Cardiac septum (tissue), 1 donor: ENCODE results near the gene GABBR2. TPM values are rescaled to one million over a fixed set of nuclear protein-coding genes. Genes with fewer than 3 reads are reported as not detected.
"Not testable (repeated sequence)": the region's sequence is repeated elsewhere in the genome, so short reads cannot be mapped to it uniquely, and the experiment has no call there.

Experiments used
- DNase-seq: peaks from one replicate; pipeline ENCODE4 v3.0.0-alpha.2; 2020; ENCODE audit warnings: low spot score
- intact Hi-C: fragments of 100-400 bp; cut with DNase I; formaldehyde crosslinking; loops from one replicate; pipeline ENCODE4 v1.14.0; 2022
- total RNA-seq: library from RNA; stranded (reverse); fragmentation: NEBNext Ultra II Directional; extraction: Animal tissue kit (Norgen Biotek cat#: 25700); gene quantifications from one replicate; pipeline ENCODE4 v1.2.1, GENCODE V29; 2021
- donor health status: DM: no; HTN: no; CAD: no.

The GABBR2 gene
- total RNA-seq, 1 donor from 2014 or later: 1.1 TPM

DNA sequence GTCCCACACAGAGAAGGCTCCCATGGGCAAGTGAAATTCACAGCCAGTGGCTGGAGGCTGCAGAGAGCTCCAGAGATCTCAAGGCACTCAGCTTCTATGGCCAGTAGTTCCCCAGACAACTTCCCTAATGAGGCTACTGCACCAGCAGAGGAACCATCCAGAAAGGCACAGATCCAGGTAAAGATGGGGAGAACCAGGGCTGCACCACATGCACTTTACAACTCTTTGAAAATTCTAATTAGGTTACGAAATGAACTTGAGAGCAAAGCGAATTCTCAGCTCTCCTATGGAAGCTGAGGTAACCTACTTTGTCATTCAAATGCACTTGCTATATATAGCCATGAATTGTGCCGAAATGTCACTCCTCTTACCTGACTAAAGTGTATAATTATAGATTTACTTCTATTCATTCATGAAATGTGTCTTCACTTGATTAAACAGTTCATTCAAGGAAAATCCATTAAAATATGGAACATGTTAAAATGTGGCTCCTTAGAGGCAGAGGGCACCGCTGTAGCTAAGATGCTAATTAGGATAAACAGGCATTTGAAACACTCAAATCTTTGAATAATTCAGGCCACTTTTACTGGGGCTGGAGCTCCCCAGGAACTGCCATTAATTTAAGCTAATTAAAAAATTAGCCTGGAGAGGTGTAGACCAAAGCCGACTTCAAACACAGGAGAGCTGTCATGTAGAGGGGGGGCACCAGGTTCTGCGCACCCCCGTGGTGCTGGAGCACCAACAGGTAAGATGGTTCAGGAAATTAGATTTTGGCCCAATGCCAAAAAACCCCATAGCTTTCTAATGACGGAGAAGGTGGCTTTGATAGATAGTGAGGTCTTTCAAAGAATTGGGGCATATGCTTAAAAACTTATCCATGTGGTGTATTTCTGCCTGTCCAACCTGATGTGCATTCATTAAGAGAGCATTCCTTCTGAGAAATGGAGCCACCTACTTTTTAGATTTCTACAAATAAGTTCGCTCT, 204.1 kb downstream of the GABBR2 start:
- DNase-seq: no peak
- intact Hi-C loops: no loop called here

DNA sequence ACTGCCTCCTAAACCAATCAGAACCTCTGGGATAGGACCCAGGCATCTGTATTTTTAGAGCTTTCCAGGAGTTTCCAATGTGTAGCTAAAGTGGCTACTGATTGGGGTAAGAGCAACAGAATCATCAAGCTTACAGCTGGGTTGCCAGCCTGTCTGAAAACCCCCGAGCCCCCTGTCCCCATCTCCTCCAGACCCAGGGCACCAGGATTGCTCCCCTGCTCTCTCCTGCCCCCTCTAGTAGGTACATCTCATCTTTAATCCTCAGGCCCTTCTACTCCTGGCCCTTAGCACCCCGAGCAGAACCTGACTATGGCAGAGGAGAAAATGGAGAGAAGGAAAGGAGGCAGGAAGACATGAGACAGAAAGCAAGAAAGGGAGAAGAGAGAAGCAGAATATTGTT, 204.9 kb downstream of the GABBR2 start:
- intact Hi-C loops: no loop called here

GRCh38 chr9:98502976-98503325, 205.8 kb downstream of the GABBR2 start:
- intact Hi-C loops: no loop called here
- peak; percentile 75 for DNase-seq

More for the DNA sequence above, 204.9 kb downstream of the GABBR2 start:
- DNase-seq: peak; percentile 26

DNA sequence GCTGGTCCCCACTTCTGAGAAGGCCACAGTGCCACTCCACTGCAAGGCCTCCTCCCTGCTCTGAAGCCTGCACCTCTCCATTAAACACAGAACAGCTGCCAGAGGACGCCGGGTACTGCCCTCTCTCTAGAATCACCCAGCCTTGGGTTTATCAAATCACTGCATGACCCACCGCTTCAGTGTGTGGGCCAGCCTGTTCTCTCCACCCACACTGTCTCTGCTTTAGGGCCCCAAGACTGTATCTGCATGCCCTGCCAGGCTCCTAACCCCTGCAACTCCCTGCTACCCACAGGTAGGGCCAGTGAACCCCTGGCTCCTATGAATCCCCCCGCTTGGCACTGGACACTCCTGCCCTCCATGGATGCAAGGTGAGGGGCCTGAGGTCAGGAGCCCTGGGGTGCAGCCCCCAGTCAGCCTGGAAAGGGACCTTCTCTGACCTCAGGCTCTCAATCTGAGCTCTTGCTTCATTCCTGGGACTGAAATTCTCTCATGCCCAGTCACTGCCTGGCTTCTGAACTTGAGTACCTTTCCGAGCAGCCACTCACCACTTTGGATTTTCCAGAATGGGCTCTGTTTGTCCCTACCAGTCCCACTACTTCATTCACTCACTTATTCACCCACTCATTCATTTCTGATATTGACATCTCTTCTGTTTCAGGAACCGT, 206.3 kb downstream of the GABBR2 start:
- DNase-seq: peak; percentile 44
- intact Hi-C loops: no loop called here

DNA sequence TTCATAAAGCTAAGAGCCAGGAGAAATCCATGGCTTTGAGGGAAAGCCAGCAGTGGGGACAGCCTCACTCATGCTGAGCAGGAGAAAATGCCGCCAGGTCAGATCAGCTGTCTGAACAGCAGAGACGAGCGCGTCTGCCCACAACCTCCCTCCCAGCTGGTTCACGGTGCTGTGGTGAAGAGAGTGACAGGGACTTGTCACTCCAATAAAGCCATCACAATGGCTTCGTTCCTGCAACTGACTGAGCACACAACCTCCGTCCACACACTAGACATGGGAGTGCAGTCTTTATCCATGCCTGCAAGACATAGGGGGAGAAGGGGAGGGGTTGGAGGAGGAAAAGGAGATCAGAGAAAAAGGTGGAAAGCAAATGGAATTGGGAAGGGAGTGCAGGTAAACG, 206.9 kb downstream of the GABBR2 start:
- intact Hi-C loops: no loop called here
- peak; percentile 44 for DNase-seq

GRCh38 chr9:98501259-98501658, 207.5 kb downstream of the GABBR2 start:
- DNase-seq: peak; percentile 39
- intact Hi-C loops: not testable (repeated sequence)

- intact Hi-C loops: no loop called here
- peak; percentile 68 for DNase-seq
Measured at GRCh38 chr9:98500337-98500919, 208.3 kb downstream of the GABBR2 start.

GRCh38 chr9:98495530-98495929, 213.2 kb downstream of the GABBR2 start:
- peak; percentile 14 for DNase-seq
- intact Hi-C loops: no loop called here

DNA sequence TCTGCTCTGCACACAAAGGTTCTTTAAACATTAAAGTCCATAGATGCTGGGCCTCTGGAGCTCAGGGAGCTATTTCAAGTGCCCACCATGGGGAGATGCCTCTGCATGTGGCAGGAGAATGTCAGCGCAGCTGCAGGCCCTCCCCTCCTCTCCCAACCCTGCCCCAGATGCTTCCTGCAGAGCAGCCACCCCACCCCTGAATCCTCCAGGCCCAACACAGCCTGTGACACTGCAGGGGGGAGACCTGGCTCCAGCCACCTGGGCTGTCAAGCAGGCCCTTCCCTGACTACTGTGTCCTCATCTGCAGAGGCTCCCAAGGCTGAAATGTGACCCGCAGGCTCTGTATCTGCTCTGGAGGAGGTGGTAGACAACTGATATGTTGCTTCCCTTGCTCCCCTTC, 213.9 kb downstream of the GABBR2 start:
- intact Hi-C loops: no loop called here
- peak; percentile 39 for DNase-seq

- intact Hi-C loops: no loop called here
- DNase-seq: peak; percentile 68
Measured at GRCh38 chr9:98491828-98492227, 216.9 kb downstream of the GABBR2 start.

DNA sequence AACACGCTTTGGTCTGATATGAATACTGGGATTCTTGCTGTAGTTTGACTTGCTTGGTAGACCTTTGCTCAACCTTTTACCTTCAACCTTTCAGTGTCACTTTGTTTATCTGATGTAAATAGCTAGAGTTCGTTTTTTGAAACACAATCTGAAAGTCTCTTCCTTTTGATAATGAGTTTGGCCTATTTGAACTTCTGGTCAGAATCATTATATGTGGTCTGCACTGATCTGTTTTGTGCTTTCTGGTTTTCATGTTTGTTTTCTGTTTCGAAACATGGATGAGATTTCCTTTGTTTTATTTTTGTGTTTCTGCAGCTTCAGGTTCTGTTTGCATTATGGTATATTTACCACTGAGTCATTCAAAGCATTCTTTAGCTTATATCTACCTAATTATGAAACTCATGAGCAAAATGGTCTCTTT, 217.5 kb downstream of the GABBR2 start:
- intact Hi-C loops: no loop called here

GRCh38 chr9:98488571-98489312, 220.0 kb downstream of the GABBR2 start:
- intact Hi-C loops: no loop called here
- DNase-seq: peak; percentile 22

More for the DNA sequence above, 217.5 kb downstream of the GABBR2 start:
- DNase-seq: no peak

DNA sequence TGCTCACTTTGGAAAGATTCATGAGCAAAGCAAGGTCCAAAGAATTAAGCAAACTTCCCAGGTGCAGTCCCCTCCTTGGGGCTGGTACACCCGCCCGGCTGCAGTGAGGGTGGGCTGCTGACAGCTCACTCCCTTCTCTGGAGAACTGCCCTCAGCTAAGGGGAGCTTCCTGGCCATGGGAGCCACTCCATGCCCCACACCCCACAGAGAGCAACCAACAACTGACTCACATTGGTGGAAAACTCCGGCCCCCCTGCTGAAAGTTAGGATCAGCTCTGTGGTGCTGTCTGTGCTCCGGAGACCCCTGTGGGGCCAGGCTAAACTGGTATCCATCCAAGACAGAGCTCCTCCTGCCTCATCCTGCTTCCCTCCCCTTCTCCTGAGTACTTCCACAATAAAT, 223.0 kb downstream of the GABBR2 start:
- intact Hi-C loops: no loop called here
- DNase-seq: peak; percentile 61

DNA sequence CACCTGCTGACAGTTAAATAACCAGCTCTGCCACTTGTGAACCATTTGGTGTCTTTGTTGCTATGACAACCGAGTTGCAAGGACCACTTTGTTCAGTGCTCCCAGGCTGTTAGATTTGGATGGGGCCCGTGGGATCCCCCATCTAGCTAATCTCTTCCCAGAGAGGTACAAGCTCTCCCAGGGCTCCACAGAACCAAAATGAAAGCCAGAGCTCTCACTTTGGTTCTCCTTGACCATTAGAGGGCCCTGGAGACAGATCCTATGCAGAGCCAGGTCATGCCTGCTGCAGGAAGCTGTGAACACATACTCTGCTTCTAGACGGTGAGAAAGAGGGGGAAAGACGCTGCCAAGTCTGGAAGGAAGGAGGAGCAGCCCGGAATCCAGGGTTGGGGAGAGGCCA, 224.6 kb downstream of the GABBR2 start:
- intact Hi-C loops: no loop called here
- DNase-seq: peak; percentile 50

DNA sequence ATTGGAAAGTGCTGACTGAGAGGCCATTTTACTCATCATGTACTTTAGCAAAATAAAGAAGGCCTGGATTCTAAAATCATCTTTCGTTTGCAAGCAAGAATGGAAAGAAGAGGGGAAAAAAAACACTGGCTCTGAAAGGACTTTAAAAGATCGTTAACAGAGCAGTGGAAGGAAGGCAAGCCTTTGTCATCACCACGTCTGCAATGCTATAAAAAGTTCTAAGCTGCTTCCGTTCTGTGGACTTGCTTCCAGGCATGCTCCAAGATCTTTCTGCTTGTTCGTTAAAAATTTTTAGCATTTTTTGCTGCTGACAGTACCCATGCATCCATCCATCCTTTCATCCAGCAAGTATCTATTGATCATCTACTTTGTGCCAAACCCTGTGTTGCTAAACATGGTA, 226.5 kb downstream of the GABBR2 start:
- intact Hi-C loops: no loop called here
- DNase-seq: no peak

GRCh38 chr9:98481676-98482075, 227.1 kb downstream of the GABBR2 start:
- DNase-seq: no peak
- intact Hi-C loops: no loop called here

DNA sequence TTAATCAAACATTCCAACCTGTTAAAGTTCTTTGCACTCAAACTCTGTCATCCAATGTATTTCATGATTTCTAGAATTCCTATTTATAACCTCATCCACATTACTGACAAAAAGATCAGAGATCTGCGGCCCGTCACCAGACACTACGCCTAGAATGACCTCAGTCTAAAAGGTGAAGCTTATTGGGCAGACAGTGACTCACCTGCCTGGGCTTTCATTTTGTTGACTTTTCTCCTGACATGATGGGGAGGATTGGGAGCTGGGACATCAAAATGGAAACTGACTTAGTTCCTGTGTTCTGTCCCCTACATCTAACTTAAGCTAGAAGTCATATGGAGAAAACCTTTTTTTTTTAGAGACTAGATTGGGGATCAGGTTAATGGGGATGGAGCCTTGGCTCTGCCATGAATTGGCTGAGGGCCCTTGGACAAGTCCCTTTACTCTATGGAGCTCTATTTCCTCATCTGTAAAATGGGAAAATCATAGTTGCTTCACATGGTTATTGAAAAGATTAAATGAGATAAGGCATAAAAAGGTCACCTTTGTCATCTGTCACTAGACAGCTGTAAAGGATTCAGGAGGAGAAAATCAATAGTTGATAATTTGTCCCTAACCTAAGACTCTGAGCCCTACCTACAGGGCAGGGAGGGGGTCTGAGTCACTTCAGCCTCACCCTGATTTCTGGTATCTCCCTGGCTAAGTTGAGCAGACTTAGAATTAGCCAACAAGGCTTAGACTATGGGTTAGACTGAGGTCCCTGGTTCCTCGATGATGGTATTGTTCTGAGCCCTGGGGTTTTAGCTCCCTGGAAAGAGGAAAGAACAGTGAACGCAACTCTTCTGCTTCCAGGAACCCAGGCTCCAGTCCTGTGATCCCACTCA, 228.5 kb downstream of the GABBR2 start:
- DNase-seq: no peak
- intact Hi-C loops: no loop called here

DNA sequence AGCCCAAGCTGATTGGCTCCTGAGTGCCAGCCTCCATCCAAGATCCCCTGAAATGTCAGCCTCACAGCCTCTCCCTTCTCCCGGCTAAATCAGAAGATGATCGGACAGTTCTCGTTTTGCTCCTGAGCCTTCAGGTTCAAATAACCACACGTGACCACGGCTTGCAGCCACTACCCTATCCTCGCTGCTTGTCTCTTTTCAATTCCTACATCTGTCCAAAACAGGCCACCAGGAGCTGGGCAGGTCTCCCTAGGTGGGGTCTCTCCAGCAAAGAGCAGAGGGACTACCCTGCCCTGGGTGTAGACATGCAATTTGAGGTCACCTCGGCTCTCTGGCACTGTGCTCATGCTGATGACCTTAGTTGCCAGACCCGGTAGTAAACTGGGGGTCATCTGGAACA, 229.3 kb downstream of the GABBR2 start:
- DNase-seq: no peak
- intact Hi-C loops: no loop called here

DNA sequence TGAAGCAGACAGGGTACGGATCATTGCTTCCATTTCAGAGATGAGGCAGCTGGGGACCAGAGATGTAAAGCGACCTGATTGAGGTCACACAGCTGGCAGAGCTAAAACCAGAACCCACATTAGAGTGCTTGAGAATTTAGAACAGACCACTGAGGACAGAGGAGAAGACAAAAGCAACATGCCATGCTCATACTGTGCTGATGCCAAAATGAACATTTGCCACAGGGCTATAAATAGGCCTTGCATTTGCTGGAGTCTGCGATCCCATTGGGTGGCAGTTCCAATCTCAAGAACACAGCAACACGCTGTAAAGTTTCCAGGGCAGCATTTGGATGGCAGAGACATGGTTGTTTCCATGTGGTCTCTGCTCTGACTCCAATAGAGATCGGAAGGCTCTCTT, 230.9 kb downstream of the GABBR2 start:
- intact Hi-C loops: no loop called here
- DNase-seq: no peak
